HG03565 (cell line): ENCODE measurements around the gene TRIM2.

Source experiments
- ATAC-seq: cut with Tn5 transposase; IDR thresholded peaks from one replicate; pipeline ENCODE4 v1.9.1; 2021; ENCODE audit warnings: mild to moderate bottlenecking, moderate library complexity; ENCODE audit not compliant: unreplicated experiment

Gene TRIM2

DNA sequence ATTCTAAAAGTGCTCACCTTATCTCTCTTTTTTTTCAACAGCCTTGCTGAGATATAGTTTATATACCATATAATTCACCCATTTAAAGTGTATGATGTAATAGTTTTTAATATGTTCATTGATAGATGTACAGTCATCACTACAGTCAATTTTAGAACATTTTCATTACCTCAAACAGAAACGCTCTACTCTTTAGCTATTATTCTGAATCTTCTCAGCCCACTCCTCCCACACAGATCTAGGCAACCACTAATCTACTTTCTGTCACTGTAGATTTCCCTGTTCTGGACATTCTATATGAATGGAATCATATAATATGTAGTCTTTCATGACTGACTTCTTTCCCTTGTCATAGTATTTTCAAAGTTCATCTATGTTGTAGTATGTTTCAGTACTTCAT lies 162.8 kb downstream of the TRIM2 start:
- ATAC-seq, result no peak

DNA sequence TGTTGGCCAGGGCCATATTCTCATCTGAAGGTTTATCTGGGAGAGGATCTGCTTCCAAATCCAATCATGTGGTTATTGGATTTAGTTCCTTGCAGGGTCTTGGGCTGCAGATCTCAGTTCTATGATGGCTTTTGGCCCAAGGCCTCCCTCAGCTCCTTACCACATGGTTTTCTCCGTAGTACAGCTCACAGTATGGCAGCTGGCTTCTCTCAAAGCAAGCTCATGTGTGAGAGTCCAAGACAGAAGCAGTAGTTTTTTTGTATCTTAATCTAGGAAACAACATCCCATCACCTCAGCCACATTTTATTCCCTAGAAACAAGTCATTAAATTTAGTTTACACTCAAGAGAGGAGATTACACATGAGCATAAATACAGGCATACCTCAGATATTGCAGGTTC lies 164.8 kb downstream of the TRIM2 start:
- no peak for ATAC-seq

DNA sequence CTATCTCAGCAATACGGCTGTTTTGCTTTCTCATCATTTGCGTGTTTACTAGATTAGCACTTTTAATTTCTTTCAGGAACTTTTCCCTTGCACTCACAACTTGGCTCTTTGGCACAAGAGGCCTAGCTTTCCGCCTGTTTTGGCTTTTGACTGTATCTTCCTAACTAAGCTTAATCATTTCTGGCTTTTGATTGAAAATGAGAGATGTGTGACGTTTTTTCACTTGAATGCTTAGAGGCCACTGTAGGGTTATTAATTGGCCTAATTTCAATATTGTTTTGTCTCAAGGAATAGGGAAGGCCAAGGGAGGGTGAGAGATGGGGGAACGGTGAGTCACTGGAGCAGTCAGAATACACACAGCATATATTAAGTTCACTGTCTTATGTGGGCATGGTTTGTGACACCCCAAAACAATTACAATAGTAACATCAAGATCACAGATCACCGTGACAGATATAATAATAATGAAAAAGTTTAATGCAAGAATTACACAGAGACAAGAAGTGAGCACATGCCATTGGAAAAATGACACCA lies 167.5 kb downstream of the TRIM2 start:
- no peak for ATAC-seq

DNA sequence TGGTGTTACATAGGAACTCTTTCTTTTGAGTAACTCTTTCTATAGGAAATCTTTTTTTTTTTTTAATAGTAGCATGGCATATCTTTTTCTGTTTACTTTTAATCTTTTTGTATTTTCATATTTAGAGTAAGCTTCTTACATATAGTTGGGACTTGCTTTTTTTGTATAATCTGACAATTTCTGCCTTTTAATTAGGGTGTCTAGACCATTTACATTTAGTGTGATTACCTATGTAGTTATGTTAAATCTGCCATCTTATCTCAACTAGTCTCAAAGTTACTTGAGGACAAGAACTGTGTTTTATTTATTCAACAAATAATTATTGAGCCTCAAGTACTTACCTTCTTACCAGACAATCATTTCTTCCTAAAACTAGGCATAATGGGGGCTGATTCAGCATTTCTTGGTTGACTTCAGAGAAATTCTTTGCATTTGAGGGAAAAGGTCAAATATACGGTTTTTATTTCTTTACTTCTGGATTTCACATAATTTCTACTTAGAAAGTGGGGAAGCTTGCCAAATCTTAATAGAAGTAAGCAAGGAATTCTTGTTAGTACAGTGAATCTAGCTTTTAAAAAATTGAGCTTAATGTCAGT lies 168.8 kb downstream of the TRIM2 start:
- no peak for ATAC-seq

DNA sequence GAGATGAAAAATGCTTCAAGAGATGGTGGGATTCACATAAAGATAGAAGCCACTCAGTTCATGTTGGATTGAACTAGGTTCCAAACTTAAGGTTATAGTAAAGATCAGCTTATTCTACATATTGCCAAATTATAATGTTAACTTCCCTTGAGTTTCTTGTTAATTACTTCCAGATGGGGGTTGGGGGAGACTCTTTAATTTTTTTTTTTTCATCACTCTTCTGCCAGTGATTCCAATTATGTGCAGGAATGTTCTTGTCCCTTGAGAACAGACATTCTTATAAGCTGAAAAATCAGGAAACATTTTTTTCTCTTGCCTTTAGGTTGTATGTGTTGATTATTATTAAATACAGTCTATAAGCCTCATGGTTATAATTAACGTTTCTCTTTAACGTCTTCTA lies 170.2 kb downstream of the TRIM2 start:
- ATAC-seq, result no peak

DNA sequence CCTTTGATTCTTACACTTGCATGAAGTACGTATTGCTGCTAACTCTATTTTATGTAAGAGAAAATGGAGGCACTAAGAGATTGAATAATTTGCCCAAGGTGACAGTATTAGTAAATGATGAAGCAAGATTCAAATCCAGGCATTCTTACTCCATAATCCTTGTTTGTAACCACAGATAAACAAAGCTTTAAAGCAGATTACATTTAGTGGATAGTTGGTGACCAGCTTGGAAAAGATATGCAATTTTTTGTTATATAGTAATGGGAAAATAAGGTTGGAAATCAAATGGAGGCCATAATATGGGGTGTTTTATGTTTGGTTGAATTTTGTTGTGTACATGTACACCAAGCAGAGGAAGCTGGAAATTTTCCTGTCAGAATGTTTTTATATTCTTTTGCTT lies 171.1 kb downstream of the TRIM2 start:
- ATAC-seq, result no peak

DNA sequence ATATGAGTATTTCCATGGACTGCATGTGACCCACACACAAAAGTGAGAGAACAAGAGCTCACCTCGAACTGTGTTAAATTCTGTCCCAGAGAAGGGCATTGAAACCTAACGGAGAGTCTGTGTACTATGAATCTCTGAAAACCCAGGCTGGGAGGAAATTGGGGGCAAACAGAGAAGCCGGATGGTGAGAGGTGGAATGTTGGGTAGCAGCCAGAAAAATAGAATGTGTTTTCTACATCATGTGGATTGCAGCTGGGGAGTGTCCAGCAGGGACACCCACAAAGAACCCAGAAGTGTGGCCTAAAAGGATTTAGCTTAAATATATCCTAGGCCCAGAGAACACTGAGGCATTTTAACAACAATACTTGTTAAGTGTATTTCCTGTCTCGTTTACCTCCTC lies 178.9 kb downstream of the TRIM2 start:
- ATAC-seq, result no peak

DNA sequence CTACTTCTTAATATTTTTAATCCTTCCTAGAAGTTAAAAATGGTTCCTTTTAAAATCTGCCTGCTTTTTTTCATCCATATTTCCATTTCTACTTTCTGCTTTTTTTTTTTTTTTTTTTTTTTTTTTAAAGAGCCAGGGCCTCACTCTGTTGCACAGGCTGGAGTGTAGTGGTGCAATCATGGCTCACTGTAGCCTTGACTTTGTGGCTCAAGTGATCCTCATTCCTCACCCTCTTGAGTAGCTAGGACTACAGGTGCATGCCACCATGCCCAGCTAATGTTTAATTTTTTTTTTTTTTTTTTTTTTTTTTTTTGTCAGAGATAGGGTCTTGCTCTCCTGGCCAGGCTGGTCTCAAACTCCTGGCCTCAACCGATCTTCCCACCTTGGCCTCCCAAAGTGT lies 179.9 kb downstream of the TRIM2 start:
- no peak for ATAC-seq

DNA sequence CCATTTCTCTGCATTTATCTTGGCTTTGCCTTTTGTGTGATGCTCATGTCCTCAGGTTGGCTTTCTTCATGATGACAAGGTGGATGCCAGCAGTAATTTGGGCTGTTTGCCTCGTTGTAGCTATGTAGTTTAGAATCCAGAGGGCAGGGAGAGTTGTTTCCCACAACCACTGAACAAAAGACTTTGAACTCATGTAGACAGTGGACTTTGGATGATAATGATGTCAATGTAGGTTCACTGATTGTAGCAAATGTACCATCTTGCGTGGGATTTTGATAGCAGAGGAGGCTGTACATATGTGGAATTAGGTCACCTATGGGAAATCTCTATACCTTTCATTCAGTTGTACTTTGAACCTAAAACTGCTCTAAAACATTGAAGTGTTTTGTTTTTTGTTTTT lies 181.5 kb downstream of the TRIM2 start:
- ATAC-seq, result no peak

DNA sequence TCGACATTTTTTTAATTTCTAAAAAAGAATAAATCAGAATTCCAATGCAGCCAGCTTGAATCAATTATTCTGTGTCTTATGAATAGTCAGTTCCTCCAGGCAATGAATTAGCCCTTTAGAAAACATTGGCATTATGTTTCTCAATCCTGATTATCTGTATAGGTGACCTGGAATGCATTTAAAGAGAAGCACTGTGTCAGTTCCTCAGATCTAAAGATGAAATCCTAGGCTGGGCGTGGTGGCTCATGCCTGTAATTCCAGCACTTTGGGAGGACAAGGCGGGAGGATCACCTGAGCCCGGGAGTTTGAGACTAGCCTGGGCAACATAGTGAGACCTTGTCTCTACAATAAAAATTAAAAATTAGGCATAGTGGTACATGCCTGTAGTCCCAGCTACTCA lies 183.7 kb downstream of the TRIM2 start:
- no peak for ATAC-seq
